Natural killer cell (primary cell): ENCODE measurements around the gene GNPTG. TPM values are rescaled to one million over a fixed set of nuclear protein-coding genes. Genes with fewer than 3 reads are reported as not detected.

Experiments
- ATAC-seq, 3 donors: fragments of 150-1000 bp in 2 of 3; fragments of 200-7000 bp in 1 of 3; cut with Tn5 transposase; 1 replicate in 1 of 3; 2 replicates in 2 of 3; pipeline ENCODE4 v1.10.0; 2021; ENCODE audit warnings: mild to moderate bottlenecking in 2 of 3, moderate library complexity in 2 of 3
- DNase-seq, 2 donors: peaks; one replicate each; pipeline versions ENCODE4 v3.0.0 to v3.0.0-alpha.2; 2013 to 2021; ENCODE audit warnings: mixed read lengths in 1 of 2
- H3K27ac ChIP-seq: one replicate; pipeline ENCODE4 v1.5.1; 2013; ENCODE audit warnings: mild to moderate bottlenecking, low read length
- H3K27me3 ChIP-seq: one replicate; pipeline ENCODE4 v1.6.1; 2013; ENCODE audit warnings: low read length; ENCODE audit not compliant: control insufficient read depth, insufficient read depth
- H3K36me3 ChIP-seq: one replicate; pipeline ENCODE4 v1.6.1; 2013; ENCODE audit warnings: low read length; ENCODE audit not compliant: control insufficient read depth, insufficient read depth
- H3K4me1 ChIP-seq: one replicate; pipeline ENCODE4 v1.6.1; 2013; ENCODE audit warnings: low read length; ENCODE audit not compliant: control insufficient read depth, insufficient read depth
- H3K4me3 ChIP-seq: one replicate; pipeline ENCODE4 v1.5.1; 2013; ENCODE audit warnings: low read length
- H3K9me3 ChIP-seq: one replicate; pipeline ENCODE4 v1.6.1; 2013; ENCODE audit warnings: low read length; ENCODE audit not compliant: control insufficient read depth, insufficient read depth
- H3K27ac Mint-ChIP-seq, 2 donors: one replicate each; pipeline ENCODE4 v1.8.0; 2022; ENCODE audit warnings: mild to moderate bottlenecking in 2 of 2, mixed read lengths in 2 of 2, moderate library complexity in 1 of 2
- H3K27me3 Mint-ChIP-seq, 2 donors: one replicate each; pipeline ENCODE4 v1.8.0; 2022; ENCODE audit warnings: low read depth in 2 of 2, mixed read lengths in 2 of 2
- H3K36me3 Mint-ChIP-seq: one replicate; pipeline ENCODE4 v1.8.0; 2022; ENCODE audit warnings: mixed read lengths
- H3K4me1 Mint-ChIP-seq, 2 donors: one replicate each; pipeline ENCODE4 v1.8.0; 2022; ENCODE audit warnings: mixed read lengths in 2 of 2
- H3K4me3 Mint-ChIP-seq: one replicate; pipeline ENCODE4 v1.8.0; 2022; ENCODE audit warnings: mild to moderate bottlenecking, moderate library complexity, mixed read lengths
- H3K9me3 Mint-ChIP-seq, 2 donors: one replicate each; pipeline ENCODE4 v1.8.0; 2022; ENCODE audit warnings: mixed read lengths in 2 of 2
- WGBS: methylation state at CpG from one replicate; pipeline ENCODE4 v1.1.7; 2013; ENCODE audit warnings: missing lambda C conversion rate; ENCODE audit not compliant: insufficient coverage; 5-methylcytosine and 5-hydroxymethylcytosine counted together
- intact Hi-C: fragments of 100-400 bp; cut with micrococcal nuclease; formaldehyde crosslinking; loops from one replicate; pipeline ENCODE4 v1.14.2; 2022
- total RNA-seq, 4 donors: library from RNA; stranded (reverse); fragments of 120-200 nt in 1 of 4; gene quantifications; one replicate each; pipeline versions ENCODE4 v1.2.3 to v1.2.4, GENCODE V29; 2013 to 2022
- TF ChIP-seq, protein P1 (sequence below): fragments of 200-600 bp; IDR thresholded peaks from one replicate; pipeline ENCODE4 v1.8.0; 2022; ENCODE audit warnings: antibody characterized with exemption

GNPTG gene
- total RNA-seq, 3 donors from 2014 or later (not counting 1 experiment from before 2014, with no cell fraction given): 58.7 to 65.9 (median 62.0) TPM

DNA sequence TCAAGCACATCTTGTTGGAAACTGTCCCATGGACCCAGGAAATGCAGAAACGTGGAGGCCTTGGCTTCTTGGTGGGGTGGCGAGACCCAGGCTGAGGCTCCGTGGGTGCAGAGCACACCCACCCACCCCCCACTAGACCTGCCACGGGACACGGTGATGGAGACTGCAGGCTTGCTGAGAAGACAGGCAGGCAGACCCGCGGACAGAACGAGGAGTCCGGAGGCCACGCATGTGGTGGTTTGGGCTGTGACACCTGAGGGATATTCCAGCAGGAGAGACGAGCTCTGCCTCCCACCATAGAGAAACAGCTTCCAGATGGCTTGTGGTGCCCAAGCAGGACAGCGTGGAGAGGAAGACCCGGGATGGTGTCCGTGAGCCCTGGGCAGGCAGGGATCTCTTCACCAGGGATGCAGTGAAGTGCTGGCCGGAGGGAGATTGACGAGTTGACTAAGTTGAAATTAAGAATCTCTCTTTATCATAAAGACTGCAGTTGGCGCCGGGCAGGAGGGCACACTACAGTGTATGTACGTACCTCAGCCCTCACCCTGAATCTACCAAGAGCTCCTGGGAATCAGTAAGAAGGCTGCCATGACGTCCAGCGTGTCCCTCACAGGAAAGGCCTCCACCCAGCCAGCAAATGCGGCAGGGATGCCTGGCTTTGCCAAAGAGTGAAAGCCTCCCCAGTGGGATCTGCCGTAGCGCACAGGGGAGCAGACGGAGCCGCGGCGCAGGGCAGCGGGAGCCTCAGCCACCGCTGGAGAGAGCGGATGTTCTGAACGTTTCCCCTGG lies 34.1 kb upstream of the GNPTG start:
- intact Hi-C loops: no loop called here
- Mint-ChIP-seq H3K4me1 (peaks cover 17 to 22% of the 10 kb centered on the region in 2 donors), H3K9me3 (no peaks in the 10 kb centered on the region), H3K27ac (peak overlapping the region; percentile 14 to 79), H3K4me3 (no peak overlapping the region), H3K36me3 (peaks cover 6% of the 10 kb centered on the region), H3K27me3 (no peaks in the 10 kb centered on the region)
- Histone ChIP-seq H3K9me3 (no peaks in the 10 kb centered on the region), H3K27me3 (no peaks in the 10 kb centered on the region), H3K36me3 (peaks cover 85% of the 10 kb centered on the region), H3K4me3 (no peak overlapping the region), H3K4me1 (peaks cover 18% of the 10 kb centered on the region), H3K27ac (no peak overlapping the region)
- TF ChIP-seq, protein P1, sequence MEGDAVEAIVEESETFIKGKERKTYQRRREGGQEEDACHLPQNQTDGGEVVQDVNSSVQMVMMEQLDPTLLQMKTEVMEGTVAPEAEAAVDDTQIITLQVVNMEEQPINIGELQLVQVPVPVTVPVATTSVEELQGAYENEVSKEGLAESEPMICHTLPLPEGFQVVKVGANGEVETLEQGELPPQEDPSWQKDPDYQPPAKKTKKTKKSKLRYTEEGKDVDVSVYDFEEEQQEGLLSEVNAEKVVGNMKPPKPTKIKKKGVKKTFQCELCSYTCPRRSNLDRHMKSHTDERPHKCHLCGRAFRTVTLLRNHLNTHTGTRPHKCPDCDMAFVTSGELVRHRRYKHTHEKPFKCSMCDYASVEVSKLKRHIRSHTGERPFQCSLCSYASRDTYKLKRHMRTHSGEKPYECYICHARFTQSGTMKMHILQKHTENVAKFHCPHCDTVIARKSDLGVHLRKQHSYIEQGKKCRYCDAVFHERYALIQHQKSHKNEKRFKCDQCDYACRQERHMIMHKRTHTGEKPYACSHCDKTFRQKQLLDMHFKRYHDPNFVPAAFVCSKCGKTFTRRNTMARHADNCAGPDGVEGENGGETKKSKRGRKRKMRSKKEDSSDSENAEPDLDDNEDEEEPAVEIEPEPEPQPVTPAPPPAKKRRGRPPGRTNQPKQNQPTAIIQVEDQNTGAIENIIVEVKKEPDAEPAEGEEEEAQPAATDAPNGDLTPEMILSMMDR: no peak
- WGBS: 94% methylated on average over 32 of the region's 32 CpGs
- ATAC-seq (no peak), DNase-seq (no peak)

DNA sequence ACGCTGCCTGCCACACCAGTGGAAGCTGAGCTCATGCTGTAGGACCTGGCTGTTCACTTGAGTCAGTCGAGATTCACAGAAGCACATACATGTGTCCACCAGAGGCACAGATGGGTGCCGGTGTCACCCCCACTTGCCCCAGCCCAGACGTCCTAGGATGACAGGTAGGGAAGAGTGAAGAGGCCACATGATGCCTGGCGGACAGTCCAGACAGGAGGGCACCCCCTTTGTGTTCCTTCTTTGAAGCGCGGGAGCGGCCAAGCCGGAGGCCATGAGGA lies 33.5 kb upstream of the GNPTG start:
- Histone ChIP-seq H3K9me3 (no peaks in the 10 kb centered on the region), H3K27ac (no peak overlapping the region), H3K36me3 (peaks cover 82% of the 10 kb centered on the region), H3K4me1 (peaks cover 13% of the 10 kb centered on the region), H3K27me3 (no peaks in the 10 kb centered on the region), H3K4me3 (no peak overlapping the region)
- WGBS: 86% methylated on average over 9 of the region's 9 CpGs
- ATAC-seq (no peak), DNase-seq (no peak)
- peak overlapping the region; percentile 65 to 79 for H3K27ac Mint-ChIP-seq
- H3K27me3 Mint-ChIP-seq: no peaks in the 10 kb centered on the region
- H3K4me1 Mint-ChIP-seq: peaks cover 12 to 16% of the 10 kb centered on the region in 2 donors
- no peaks in the 10 kb centered on the region for H3K9me3 Mint-ChIP-seq
- peaks cover 6% of the 10 kb centered on the region for H3K36me3 Mint-ChIP-seq
- intact Hi-C loops: no loop called here
- H3K4me3 Mint-ChIP-seq: no peak overlapping the region
- TF ChIP-seq, protein P1: no peak

- Histone ChIP-seq H3K4me3 (no peak overlapping the region), H3K27me3 (no peaks in the 10 kb centered on the region), H3K27ac (no peak overlapping the region), H3K36me3 (peaks cover 87% of the 10 kb centered on the region), H3K4me1 (peaks cover 6% of the 10 kb centered on the region), H3K9me3 (no peaks in the 10 kb centered on the region)
- no peak for DNase-seq
- Mint-ChIP-seq H3K27ac (peak overlapping the region; percentile 14 to 65), H3K4me3 (no peak overlapping the region), H3K27me3 (no peaks in the 10 kb centered on the region), H3K4me1 (peaks cover 12 to 16% of the 10 kb centered on the region in 2 donors), H3K36me3 (peaks cover 6% of the 10 kb centered on the region), H3K9me3 (no peaks in the 10 kb centered on the region)
- ATAC-seq: no peak
- intact Hi-C loops: no loop called here
- 95% methylated on average over 33 of the region's 33 CpGs for WGBS
- TF ChIP-seq, protein P1: no peak
Observed at GRCh38 chr16:1319041-1319440, 32.7 kb upstream of the GNPTG start.

DNA sequence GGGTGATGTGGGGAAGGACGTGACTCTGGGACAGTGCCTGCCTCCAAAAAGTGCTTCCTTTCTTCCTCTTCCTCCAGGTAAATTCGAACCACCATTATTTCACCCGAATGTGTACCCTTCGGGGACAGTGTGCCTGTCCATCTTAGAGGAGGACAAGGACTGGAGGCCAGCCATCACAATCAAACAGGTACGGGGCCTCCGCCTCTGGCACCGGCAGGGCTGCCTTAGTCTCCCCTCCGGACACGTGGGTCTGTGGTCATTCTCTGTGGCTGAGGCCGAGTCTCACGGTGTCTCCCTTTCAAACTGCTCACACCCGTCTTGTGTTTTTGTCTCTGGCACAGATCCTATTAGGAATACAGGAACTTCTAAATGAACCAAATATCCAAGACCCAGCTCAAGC lies 31.6 kb upstream of the GNPTG start:
- H3K36me3 ChIP-seq: peaks cover 87% of the 10 kb centered on the region
- no peak overlapping the region for H3K27ac ChIP-seq
- Mint-ChIP-seq H3K9me3 (no peaks in the 10 kb centered on the region), H3K4me3 (no peak overlapping the region), H3K27me3 (no peaks in the 10 kb centered on the region), H3K4me1 (peaks cover 6 to 7% of the 10 kb centered on the region in 2 donors), H3K36me3 (peaks cover 6% of the 10 kb centered on the region), H3K27ac (peak overlapping the region in 1 of 2 donors; percentile 14)
- H3K9me3 ChIP-seq: no peaks in the 10 kb centered on the region
- TF ChIP-seq, protein P1: no peak
- WGBS: 87% methylated on average over 11 of the region's 12 CpGs
- intact Hi-C loops: no loop called here
- H3K27me3 ChIP-seq: no peaks in the 10 kb centered on the region
- DNase-seq (no peak), ATAC-seq (no peak)
- H3K4me3 ChIP-seq: no peak overlapping the region
- H3K4me1 ChIP-seq: no peaks in the 10 kb centered on the region
